HL-60 (cell line): ENCODE results near the gene MSL1.
A peak's percentile ranks its signal among the peaks of the same experiment; 100 is the strongest.

Experiments
- SPI1 ChIP-seq: IDR thresholded peaks from 2 replicates; pipeline ENCODE4 v1.6.1; 2012; ENCODE audit warnings: low read depth, mild to moderate bottlenecking, borderline replicate concordance
- TF ChIP-seq, protein P1 (sequence below): IDR thresholded peaks from one replicate; pipeline ENCODE4 v1.5.1; 2011; ENCODE audit warnings: low read length, control low read depth, inconsistent platforms; ENCODE audit not compliant: insufficient read depth

DNA sequence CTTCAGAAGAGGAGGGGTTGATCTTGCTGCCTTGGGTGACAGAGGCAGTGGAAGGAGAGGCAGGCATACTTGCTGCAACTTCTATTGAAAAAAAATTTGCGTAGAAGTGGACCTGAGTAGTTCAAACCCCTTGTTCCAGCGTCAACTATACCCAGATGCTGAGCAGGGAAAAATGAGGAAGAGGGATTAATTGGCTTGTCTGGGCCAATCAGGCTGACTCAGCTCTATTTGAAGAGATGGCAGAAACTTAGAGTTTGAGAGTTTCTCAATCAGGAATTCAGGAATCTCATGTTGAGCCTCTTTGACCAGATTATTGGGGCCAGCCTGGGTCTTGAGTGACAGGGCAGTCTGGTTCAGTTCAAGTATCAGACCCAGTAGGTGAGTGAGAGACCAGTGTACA, 36.2 kb downstream of the MSL1 start:
- TF ChIP-seq SPI1: peak; percentile 86
- TF ChIP-seq, protein P1, sequence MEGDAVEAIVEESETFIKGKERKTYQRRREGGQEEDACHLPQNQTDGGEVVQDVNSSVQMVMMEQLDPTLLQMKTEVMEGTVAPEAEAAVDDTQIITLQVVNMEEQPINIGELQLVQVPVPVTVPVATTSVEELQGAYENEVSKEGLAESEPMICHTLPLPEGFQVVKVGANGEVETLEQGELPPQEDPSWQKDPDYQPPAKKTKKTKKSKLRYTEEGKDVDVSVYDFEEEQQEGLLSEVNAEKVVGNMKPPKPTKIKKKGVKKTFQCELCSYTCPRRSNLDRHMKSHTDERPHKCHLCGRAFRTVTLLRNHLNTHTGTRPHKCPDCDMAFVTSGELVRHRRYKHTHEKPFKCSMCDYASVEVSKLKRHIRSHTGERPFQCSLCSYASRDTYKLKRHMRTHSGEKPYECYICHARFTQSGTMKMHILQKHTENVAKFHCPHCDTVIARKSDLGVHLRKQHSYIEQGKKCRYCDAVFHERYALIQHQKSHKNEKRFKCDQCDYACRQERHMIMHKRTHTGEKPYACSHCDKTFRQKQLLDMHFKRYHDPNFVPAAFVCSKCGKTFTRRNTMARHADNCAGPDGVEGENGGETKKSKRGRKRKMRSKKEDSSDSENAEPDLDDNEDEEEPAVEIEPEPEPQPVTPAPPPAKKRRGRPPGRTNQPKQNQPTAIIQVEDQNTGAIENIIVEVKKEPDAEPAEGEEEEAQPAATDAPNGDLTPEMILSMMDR: no peak
